ENCODE data around the gene ZDHHC12.

The ZDHHC12 gene

GRCh38 chr9:128729766-128730517 is 6.0 kb upstream of the ZDHHC12 start:
- DNase-seq = no peak

- no peak for DNase-seq
These were observed 5.4 kb upstream of the ZDHHC12 start for GRCh38 chr9:128729302-128729701.

DNA sequence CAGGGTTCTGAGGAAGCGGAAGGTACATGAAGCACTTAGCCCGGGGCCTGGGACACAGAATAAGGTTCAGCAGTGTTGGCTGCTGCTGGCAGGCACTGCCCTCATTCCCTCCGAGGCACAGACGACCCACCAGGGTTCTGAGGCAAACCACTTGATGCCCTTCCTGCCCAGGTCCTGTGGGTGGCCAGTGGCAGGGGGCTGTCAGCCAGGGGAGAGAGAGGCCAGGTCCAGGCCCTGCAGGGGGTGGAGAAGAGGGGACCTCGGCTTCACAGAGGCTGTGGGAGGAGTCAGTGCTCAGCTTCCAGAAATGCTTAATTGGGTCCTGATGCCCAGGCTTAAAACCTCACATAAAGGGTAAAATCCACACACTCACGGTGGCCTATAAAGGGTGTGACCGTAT is 4.4 kb upstream of the ZDHHC12 start:
- no peak for DNase-seq

DNA sequence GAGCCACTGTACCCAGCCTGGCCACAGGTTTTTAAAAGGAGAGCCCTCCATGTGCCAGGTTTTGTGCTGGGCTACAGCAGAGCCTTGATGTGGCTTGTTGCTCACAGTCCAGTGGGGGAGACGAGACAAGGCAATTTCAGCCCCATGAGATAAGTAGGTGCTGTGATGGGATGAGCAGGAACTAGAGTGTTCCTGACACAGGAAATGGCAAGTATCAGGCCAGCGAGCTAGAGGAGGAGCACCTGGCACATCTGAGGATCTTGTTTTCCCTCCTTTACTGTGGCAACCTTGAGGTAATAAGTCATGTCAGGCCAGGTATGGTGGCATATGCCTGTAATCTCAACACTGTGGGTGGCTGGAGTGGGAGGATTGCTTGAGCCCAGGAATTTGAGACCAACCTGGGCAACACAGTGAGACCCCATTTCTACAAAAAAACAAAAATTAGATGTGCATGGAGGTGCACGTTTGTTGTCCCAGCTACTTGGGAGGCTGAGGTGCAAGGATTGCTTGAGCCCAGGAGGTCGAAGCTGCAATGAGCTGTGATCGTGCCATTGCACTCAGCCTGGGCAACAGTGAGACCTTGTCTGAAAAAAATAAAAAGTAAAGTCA is 3.8 kb upstream of the ZDHHC12 start:
- no peak for DNase-seq

- peak; percentile 60 for DNase-seq
These were observed 851 bp upstream of the ZDHHC12 start for GRCh38 chr9:128724744-128725211.

DNA sequence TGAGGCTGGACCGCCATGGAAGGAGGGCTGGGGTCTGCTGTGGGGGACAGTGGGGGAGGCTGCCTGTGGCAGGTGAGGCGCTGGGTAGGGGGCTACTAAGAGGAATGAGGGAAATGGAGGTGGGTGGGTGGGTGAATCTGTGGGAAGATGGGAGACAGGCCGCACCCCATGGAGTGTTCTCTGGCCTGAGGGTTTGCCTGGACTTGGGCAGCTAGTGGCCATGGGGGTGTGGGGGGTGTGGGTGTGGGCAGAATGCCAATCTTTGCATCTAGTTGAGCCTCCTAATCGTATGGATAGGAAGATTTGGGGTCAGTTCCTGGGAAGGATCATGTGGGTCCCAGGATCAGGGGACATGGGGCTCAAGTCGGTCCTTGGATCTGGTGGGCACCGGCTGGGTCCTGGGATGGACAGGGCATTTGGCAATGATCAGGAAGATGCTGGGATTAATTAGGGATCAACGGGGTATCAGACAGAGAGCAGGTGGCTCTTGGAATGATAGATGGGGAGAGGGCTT is 518 bp downstream of the ZDHHC12 start:
- DNase-seq = peak; percentile 53

DNA sequence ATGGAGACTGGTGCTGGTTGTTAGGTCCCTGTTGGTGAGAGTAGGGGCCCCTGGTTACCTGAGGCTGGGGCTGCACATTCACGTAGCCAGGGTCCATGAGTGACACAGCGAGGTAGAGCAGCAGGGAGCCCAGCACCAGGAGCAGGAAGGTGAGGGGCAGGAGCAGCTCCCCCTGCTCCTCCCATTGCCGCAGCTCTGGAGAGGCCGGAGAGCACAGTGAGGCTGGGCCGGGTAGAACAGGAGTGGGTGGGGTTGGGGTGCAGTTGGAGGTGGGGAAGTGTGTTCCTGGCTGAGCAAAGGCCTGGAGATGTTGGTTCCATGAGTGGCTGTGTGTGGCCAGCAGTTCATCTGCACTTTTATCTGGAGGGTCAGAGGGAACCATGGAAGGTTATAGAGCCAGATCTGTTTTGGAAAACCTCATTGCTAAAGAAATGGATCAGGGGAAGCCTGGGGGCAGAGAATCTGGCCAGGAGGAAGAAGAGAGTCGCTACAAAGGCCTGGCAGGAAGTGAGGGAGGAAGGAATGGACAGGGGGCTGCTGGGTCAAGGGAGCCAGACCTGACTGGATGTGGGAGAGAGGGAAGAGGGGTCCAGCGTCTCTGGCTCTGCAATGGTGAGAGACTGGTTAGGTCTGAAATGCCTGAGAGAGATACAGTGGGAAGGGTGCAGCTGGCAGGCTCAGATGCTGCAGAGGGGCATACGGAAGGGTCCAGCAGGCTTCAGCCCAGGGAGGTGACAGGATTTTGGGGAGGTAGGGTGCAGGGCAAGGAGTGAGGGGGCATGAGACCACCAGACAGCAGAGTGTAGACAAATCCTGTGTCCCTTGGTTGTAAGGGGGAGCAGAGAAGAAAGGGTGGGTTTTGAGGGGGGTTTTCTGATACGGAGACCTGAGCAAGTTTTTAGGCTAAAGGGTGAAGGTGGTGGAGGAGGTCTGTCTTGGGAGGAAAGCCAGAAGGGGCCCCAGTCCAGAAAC is 1.3 kb downstream of the ZDHHC12 start:
- DNase-seq = no peak

GRCh38 chr9:128721487-128722010 is 2.4 kb downstream of the ZDHHC12 start:
- no peak for DNase-seq

- DNase-seq = no peak
These were observed 3.0 kb downstream of the ZDHHC12 start for GRCh38 chr9:128720841-128721486.

DNA sequence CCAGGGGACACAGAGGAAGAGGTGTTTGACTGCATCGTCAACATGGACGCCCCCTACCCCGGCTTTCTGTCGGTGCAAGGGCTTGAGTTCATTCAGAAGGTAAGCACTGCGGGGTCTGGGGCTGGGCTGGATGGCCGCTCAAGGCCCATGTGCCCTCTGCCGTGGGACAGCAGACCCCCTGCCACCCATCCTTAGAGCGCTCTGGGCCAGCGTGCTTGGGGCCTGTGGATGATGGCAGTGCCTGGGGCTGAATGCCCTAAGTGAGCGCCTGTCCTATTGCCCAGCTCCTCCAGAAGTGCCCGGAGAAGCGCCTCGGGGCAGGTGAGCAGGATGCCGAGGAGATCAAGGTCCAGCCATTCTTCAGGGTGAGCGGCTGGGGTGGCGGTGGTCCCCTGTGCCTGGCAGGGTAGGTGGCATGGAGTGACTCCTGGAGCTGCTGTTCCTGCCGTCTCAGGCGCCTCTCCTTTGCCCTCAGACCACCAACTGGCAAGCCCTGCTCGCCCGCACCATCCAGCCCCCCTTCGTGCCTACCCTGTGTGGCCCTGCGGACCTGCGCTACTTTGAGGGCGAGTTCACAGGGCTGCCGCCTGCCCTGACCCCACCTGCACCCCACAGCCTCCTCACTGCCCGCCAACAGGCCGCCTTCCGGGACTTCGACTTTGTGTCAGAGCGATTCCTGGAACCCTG is 3.9 kb downstream of the ZDHHC12 start:
- no peak for DNase-seq

DNA sequence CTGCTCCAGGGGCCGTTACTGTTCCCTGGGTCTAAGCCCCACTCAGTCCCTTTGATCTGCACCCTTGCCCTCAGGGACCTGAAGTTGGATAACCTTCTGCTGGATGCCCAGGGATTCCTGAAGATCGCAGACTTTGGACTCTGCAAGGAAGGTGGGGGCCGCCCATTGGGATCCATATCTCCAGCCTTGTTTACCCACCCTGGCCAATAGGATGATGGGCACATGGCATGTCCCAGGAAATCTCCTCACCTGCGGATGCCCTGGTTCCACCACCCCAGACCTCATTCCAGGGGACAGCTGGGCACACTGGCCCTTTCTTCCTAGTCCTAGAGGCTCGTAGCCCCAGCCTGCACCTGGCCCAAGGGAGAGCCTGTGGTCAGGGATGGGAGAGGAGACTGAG is 5.5 kb downstream of the ZDHHC12 start:
- no peak for DNase-seq

DNA sequence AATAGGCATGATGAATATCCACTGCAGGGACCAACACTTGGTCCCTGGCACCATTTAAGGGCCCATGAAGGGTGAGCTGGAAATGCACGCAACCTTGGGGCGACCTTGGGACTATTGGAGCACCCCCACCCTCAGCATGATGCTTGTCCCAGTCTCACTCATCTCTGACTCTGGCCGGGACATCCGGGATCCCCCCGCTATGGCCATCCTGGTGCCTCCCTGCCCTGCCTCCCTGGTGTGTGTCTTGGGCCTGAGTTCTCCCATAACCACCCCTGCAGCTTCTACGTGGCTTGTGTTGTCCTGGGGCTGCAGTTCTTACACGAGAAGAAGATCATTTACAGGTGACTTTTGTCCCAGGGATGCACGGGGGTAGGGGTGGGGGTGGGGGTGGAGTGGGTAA is 5.9 kb downstream of the ZDHHC12 start:
- DNase-seq = no peak

DNA sequence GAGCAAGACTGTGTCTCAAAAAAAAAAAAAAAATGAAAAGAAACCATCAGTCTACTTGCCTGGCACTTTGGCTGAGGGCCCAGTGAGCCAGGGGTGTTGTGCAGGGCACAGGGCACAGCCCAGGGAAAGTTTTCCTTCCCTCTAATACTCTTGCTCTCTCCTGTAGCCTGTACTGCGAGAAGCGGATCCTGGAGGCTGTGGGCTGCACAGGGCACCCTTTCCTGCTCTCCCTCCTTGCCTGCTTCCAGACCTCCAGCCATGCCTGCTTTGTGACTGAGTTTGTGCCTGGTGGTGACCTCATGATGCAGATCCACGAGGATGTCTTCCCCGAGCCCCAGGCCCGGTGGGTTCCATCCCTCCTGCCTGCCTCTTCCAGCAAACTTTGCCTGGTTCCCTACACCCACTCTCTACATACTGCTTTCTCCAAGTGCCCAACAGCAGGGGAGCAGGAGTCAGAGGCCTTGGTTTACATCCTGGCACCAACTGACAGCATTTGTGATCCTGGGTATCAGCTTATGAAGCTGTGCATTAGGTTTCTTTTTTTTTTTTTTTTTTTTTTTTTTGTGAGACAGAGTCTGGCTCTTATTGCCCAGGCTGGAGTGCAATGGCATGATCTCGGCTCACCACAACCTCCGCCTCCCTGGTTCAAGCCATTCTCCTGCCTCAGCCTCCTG is 7.2 kb downstream of the ZDHHC12 start:
- no peak for DNase-seq

DNA sequence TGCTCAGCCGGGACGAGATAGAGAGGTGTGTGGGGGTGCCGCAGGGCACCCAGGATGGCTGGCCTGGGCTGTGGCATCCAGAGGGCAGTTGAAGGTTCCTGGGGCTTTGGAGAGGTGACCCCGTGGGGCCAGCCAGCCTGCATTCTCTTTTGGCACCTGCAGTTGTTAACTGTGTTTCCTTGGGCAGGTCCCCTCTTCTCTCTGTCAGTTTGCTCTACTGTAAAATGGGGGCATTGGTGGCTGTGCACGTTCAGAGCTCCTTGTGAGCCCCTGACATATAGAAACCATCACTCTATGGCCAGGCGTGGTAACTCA is 8.5 kb downstream of the ZDHHC12 start:
- DNase-seq = no peak

DNA sequence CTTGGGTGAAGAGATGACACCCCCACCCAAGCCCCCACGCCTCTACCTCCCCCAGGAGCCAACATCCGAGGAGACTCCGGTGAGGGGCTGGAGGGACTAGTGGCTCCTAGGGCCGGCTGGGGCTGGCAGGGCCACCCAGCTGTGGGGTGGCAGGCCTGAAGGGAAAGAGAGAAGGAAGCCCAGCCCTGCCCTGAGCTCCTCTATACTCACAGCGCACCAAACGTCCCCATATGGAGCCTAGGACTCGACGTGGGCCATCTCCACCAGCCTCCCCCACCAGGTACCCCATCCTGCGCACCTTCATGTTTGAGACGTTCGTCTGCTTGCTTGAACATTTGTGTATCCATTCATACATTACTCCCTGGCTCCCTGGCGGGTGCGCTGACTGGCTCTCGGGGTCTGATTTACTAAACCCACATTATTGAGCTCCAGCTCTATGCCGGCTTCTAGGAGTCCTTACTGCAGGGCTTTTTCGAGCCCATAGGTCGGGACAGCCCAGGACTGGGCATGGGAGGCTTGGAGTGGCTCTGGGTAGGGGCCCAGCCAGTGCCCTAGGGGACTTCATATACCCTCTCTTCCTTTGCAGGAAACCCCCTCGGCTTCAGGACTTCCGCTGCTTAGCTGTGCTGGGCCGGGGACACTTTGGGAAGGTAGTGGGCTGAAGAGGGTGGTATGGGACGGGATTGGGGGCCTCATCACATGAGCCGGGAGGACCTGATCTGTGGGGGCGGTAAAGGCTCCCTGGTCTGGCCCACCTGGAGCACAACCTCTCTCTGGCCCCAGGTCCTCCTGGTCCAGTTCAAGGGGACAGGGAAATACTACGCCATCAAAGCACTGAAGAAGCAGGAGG is 9.1 kb downstream of the ZDHHC12 start:
- DNase-seq = no peak

- DNase-seq = no peak
These were observed 9.9 kb downstream of the ZDHHC12 start for GRCh38 chr9:128713941-128714573.

GRCh38 chr9:128713411-128713780 is 10.5 kb downstream of the ZDHHC12 start:
- DNase-seq = no peak

GRCh38 chr9:128712451-128713410 is 11.2 kb downstream of the ZDHHC12 start:
- no peak for DNase-seq

- DNase-seq = no peak
These were observed 16.5 kb downstream of the ZDHHC12 start for GRCh38 chr9:128707446-128707845.

Data from OCI-M1 (cell line).